Measurements from ENCODE around the gene ARL2. TPM values are rescaled to one million over a fixed set of nuclear protein-coding genes. Genes with fewer than 3 reads are reported as not detected.

Gene ARL2
- total RNA-seq, 1 donor from 2014 or later: 47.6 TPM

GRCh38 chr11:65043881-65044501 is 30.0 kb downstream of the ARL2 start:
- H3K27me3 ChIP-seq (ENCODE audit: insufficient read depth, low read length): no peaks in the 10 kb centered on the region
- no peaks in the 10 kb centered on the region for H3K36me3 ChIP-seq (ENCODE audit: insufficient read depth, low read length)
- TF ChIP-seq EZH2 (IDR thresholded peaks at IDR 0.05; ENCODE audit: insufficient read depth, low read length) (no peak), CTCF (IDR thresholded peaks at IDR 0.05; ENCODE audit: insufficient read depth, low read depth, low read length) (no peak)
- DNase-seq (ENCODE audit: low read depth) (peak; percentile 8), FAIRE-seq (no peak)
- H3K4me3 ChIP-seq (ENCODE audit: insufficient read depth, low read depth, low read length): no peak overlapping the region
- H3K4me1 ChIP-seq (ENCODE audit: insufficient read depth, low read length): peaks cover 3% of the 10 kb centered on the region
- Mint-ChIP-seq H3K36me3 (ENCODE audit: low read depth, unreplicated experiment) (peaks cover 13% of the 10 kb centered on the region), H3K27me3 (ENCODE audit: low read depth, unreplicated experiment) (peaks cover 2% of the 10 kb centered on the region), H3K9me3 (ENCODE audit: unreplicated experiment) (no peaks in the 10 kb centered on the region), H3K4me3 (ENCODE audit: unreplicated experiment) (no peak overlapping the region), H3K4me1 (ENCODE audit: low read depth, unreplicated experiment) (peaks cover 4% of the 10 kb centered on the region), H3K27ac (ENCODE audit: unreplicated experiment) (no peak overlapping the region)
- peaks cover 16% of the 10 kb centered on the region for H4K20me1 ChIP-seq (ENCODE audit: insufficient read depth, low read length)
- no peak overlapping the region for H3K9ac ChIP-seq (ENCODE audit: low read length)
- H3K27ac ChIP-seq (ENCODE audit: low read depth, low read length): no peak overlapping the region
- peaks cover 12% of the 10 kb centered on the region for H3K79me2 ChIP-seq (ENCODE audit: insufficient read depth, low read length)
- H3K4me2 ChIP-seq (ENCODE audit: low read length): no peak overlapping the region
- H3K9me3 ChIP-seq (ENCODE audit: insufficient read depth, low read depth, low read length): no peaks in the 10 kb centered on the region
- H2AFZ ChIP-seq (ENCODE audit: low read depth, low read length): no peak overlapping the region

- H2AFZ ChIP-seq (ENCODE audit: low read depth, low read length): no peak overlapping the region
- H3K4me1 ChIP-seq (ENCODE audit: insufficient read depth, low read length): peaks cover 3% of the 10 kb centered on the region
- Mint-ChIP-seq H3K27ac (ENCODE audit: unreplicated experiment) (no peak overlapping the region), H3K9me3 (ENCODE audit: unreplicated experiment) (no peaks in the 10 kb centered on the region), H3K27me3 (ENCODE audit: low read depth, unreplicated experiment) (peaks cover 2% of the 10 kb centered on the region), H3K36me3 (ENCODE audit: low read depth, unreplicated experiment) (peaks cover 13% of the 10 kb centered on the region), H3K4me3 (ENCODE audit: unreplicated experiment) (no peak overlapping the region), H3K4me1 (ENCODE audit: low read depth, unreplicated experiment) (peaks cover 4% of the 10 kb centered on the region)
- TF ChIP-seq EZH2 (IDR thresholded peaks at IDR 0.05; ENCODE audit: insufficient read depth, low read length) (no peak), CTCF (IDR thresholded peaks at IDR 0.05; ENCODE audit: insufficient read depth, low read depth, low read length) (no peak)
- FAIRE-seq (no peak), DNase-seq (ENCODE audit: low read depth) (no peak)
- no peak overlapping the region for H3K4me3 ChIP-seq (ENCODE audit: insufficient read depth, low read depth, low read length)
- H3K27ac ChIP-seq (ENCODE audit: low read depth, low read length): no peak overlapping the region
- H4K20me1 ChIP-seq (ENCODE audit: insufficient read depth, low read length): peaks cover 16% of the 10 kb centered on the region
- H3K79me2 ChIP-seq (ENCODE audit: insufficient read depth, low read length): peaks cover 12% of the 10 kb centered on the region
- no peaks in the 10 kb centered on the region for H3K9me3 ChIP-seq (ENCODE audit: insufficient read depth, low read depth, low read length)
- no peak overlapping the region for H3K9ac ChIP-seq (ENCODE audit: low read length)
- no peaks in the 10 kb centered on the region for H3K27me3 ChIP-seq (ENCODE audit: insufficient read depth, low read length)
- H3K4me2 ChIP-seq (ENCODE audit: low read length): no peak overlapping the region
- H3K36me3 ChIP-seq (ENCODE audit: insufficient read depth, low read length): no peaks in the 10 kb centered on the region
Measured at GRCh38 chr11:65045061-65045460, 31.1 kb downstream of the ARL2 start.

- H3K36me3 Mint-ChIP-seq (ENCODE audit: low read depth, unreplicated experiment): peaks cover 13% of the 10 kb centered on the region
- DNase-seq (ENCODE audit: low read depth): no peak
- no peaks in the 10 kb centered on the region for H3K9me3 Mint-ChIP-seq (ENCODE audit: unreplicated experiment)
- Histone ChIP-seq H3K79me2 (ENCODE audit: insufficient read depth, low read length) (peaks cover 12% of the 10 kb centered on the region), H3K36me3 (ENCODE audit: insufficient read depth, low read length) (no peaks in the 10 kb centered on the region), H3K9me3 (ENCODE audit: insufficient read depth, low read depth, low read length) (no peaks in the 10 kb centered on the region), H3K4me2 (ENCODE audit: low read length) (no peak overlapping the region), H3K4me1 (ENCODE audit: insufficient read depth, low read length) (no peaks in the 10 kb centered on the region), H2AFZ (ENCODE audit: low read depth, low read length) (no peak overlapping the region), H4K20me1 (ENCODE audit: insufficient read depth, low read length) (peaks cover 16% of the 10 kb centered on the region), H3K27ac (ENCODE audit: low read depth, low read length) (no peak overlapping the region), H3K27me3 (ENCODE audit: insufficient read depth, low read length) (no peaks in the 10 kb centered on the region), H3K9ac (ENCODE audit: low read length) (no peak overlapping the region), H3K4me3 (ENCODE audit: insufficient read depth, low read depth, low read length) (no peak overlapping the region)
- H3K4me1 Mint-ChIP-seq (ENCODE audit: low read depth, unreplicated experiment): peaks cover 2% of the 10 kb centered on the region
- H3K27me3 Mint-ChIP-seq (ENCODE audit: low read depth, unreplicated experiment): peaks cover 2% of the 10 kb centered on the region
- no peak for FAIRE-seq
- no peak overlapping the region for H3K27ac Mint-ChIP-seq (ENCODE audit: unreplicated experiment)
- TF ChIP-seq CTCF (IDR thresholded peaks at IDR 0.05; ENCODE audit: insufficient read depth, low read depth, low read length): no peak
- no peak for TF ChIP-seq EZH2 (IDR thresholded peaks at IDR 0.05; ENCODE audit: insufficient read depth, low read length)
- no peak overlapping the region for H3K4me3 Mint-ChIP-seq (ENCODE audit: unreplicated experiment)
Measured at GRCh38 chr11:65045728-65046127, 31.8 kb downstream of the ARL2 start.

Data from astrocyte (in vitro differentiated cells and primary cell).